Stimulated activated CD4-positive, alpha-beta T cell treated with anti-CD3 and anti-CD28 coated beads, Interleukin-2, amount 100 ng/mL, for 24 hours (primary cell): Measurements from ENCODE around the gene SPTBN1.
"Not testable (repeated sequence)": the region's sequence is repeated elsewhere in the genome, so short reads cannot be mapped to it uniquely, and the experiment has no call there.

ENCODE experiments used
- DNase-seq, 2 donors: peaks; one replicate each; pipeline ENCODE4 v3.0.0-alpha.2; 2020

SPTBN1 gene

GRCh38 chr2:54504866-54505265 lies 48.7 kb downstream of the SPTBN1 start:
- no peak for DNase-seq

- no peak for DNase-seq
These were observed 52.4 kb downstream of the SPTBN1 start for GRCh38 chr2:54508541-54508940.

- DNase-seq: not testable (repeated sequence)
These were observed 52.9 kb downstream of the SPTBN1 start for GRCh38 chr2:54509043-54509442.

GRCh38 chr2:54510916-54511315 lies 54.8 kb downstream of the SPTBN1 start:
- no peak for DNase-seq

GRCh38 chr2:54512183-54512582 lies 56.1 kb downstream of the SPTBN1 start:
- DNase-seq: no peak

GRCh38 chr2:54512663-54513362 lies 56.7 kb downstream of the SPTBN1 start:
- DNase-seq: no peak

- no peak for DNase-seq
These were observed 57.2 kb downstream of the SPTBN1 start for GRCh38 chr2:54513363-54513715.

GRCh38 chr2:54514822-54515569 lies 58.9 kb downstream of the SPTBN1 start:
- DNase-seq: no peak

GRCh38 chr2:54516842-54517241 lies 60.7 kb downstream of the SPTBN1 start:
- DNase-seq: no peak

GRCh38 chr2:54518016-54518415 lies 61.9 kb downstream of the SPTBN1 start:
- not testable (repeated sequence) for DNase-seq

- no peak for DNase-seq
These were observed 62.3 kb downstream of the SPTBN1 start for GRCh38 chr2:54518430-54518829.

- no peak for DNase-seq
These were observed 63.8 kb downstream of the SPTBN1 start for GRCh38 chr2:54519841-54520459.

GRCh38 chr2:54520687-54521086 lies 64.6 kb downstream of the SPTBN1 start:
- DNase-seq: no peak

- peak; percentile 47 to 63 for DNase-seq
These were observed 66.6 kb downstream of the SPTBN1 start for GRCh38 chr2:54522624-54523281.

GRCh38 chr2:54523324-54523959 lies 67.3 kb downstream of the SPTBN1 start:
- no peak for DNase-seq

- peak; percentile 22 to 38 for DNase-seq
These were observed 68.3 kb downstream of the SPTBN1 start for GRCh38 chr2:54524226-54524991.

GRCh38 chr2:54525321-54525720 lies 69.2 kb downstream of the SPTBN1 start:
- no peak for DNase-seq

- DNase-seq: no peak
These were observed 70.2 kb downstream of the SPTBN1 start for GRCh38 chr2:54526226-54526879.

- no peak for DNase-seq
These were observed 72.3 kb downstream of the SPTBN1 start for GRCh38 chr2:54528311-54528955.

GRCh38 chr2:54529518-54529917 lies 73.4 kb downstream of the SPTBN1 start:
- not testable (repeated sequence) for DNase-seq

- no peak for DNase-seq
These were observed 73.8 kb downstream of the SPTBN1 start for GRCh38 chr2:54529935-54530334.
